K562 (cell line): ENCODE data around the gene TAF8. TPM values are rescaled to one million over a fixed set of nuclear protein-coding genes. Genes with fewer than 3 reads are reported as not detected.

ENCODE experiments used
- ATAC-seq: fragments of 200-7000 bp; cut with Tn5 transposase; 3 replicates; pipeline ENCODE4 v1.9.1; 2020; ENCODE audit warnings: moderate library complexity
- BruUV-seq: library from RNA; stranded (reverse); fragments of 400-500 nt; replicated peaks from 2 replicates; lab custom pipeline; 2021; lab: Mats Ljungman, UMichigan
- CTCF ChIA-PET: fragments of 300-600 bp; formaldehyde crosslinking; extraction: SDS; loops from one replicate; lab custom pipeline; 2021; ENCODE audit warnings: low intra/inter-chr PET ratio; lab: Yijun Ruan, JAX
- POLR2A ChIA-PET: fragments of 300-600, 350-650 bp; sonication (Branson Sonifier 250); formaldehyde crosslinking; extraction: SDS; loops from one replicate; lab custom pipeline; 2021; ENCODE audit warnings: antibody characterized with exemption, inconsistent platforms; lab: Yijun Ruan, JAX
- DNase-seq, 4 experiments: peaks; one replicate each; pipeline versions ENCODE4 v3.0.0 to v3.0.0-alpha.2; 2011 to 2018; ENCODE audit warnings: low spot score in 3 of 4, mixed read lengths in 3 of 4; ENCODE audit errors: extremely low read depth in 1 of 4
- FAIRE-seq: peaks from 2 replicates; lab custom pipeline; 2011; peaks lifted over from hg19 to GRCh38; lab: Jason Lieb, UNC
- H2AFZ ChIP-seq: 2 replicates; pipeline ENCODE4 v1.6.0; 2011; ENCODE audit warnings: low read depth, low read length, control low read depth, inconsistent platforms
- H3K27ac ChIP-seq: fragments of 200-600 bp; 3 replicates; pipeline ENCODE4 v1.8.0; 2011; ENCODE audit warnings: low read depth, mild to moderate bottlenecking, control low read depth, inconsistent platforms, low read length, moderate library complexity, mixed read lengths; ENCODE audit errors: extremely low read depth
- H3K27me3 ChIP-seq, 2 experiments: fragments of 300-600 bp in 1 of 2; 2 replicates in 1 of 2; 3 replicates in 1 of 2; pipeline versions ENCODE4 v1.6.0 to v1.8.0; 2011; ENCODE audit warnings: inconsistent platforms in 2 of 2, low read length in 2 of 2, mild to moderate bottlenecking in 1 of 2, mixed read lengths in 1 of 2, moderate library complexity in 1 of 2; ENCODE audit not compliant: control insufficient read depth in 2 of 2, insufficient read depth in 2 of 2
- H3K36me3 ChIP-seq: fragments of 300-600 bp; 3 replicates; pipeline ENCODE4 v1.8.0; 2011; ENCODE audit warnings: mild to moderate bottlenecking, low read length, inconsistent platforms; ENCODE audit not compliant: control insufficient read depth, insufficient read depth
- H3K4me1 ChIP-seq, 2 experiments: fragments of 200-600 bp in 1 of 2; replicated peaks in 1 of 2; 2 replicates in 1 of 2; 3 replicates in 1 of 2; pipeline versions ENCODE4 v1.5.1 to v1.8.0; 2011; ENCODE audit warnings: inconsistent platforms in 2 of 2, low read length in 2 of 2, mild to moderate bottlenecking in 1 of 2, mixed read lengths in 1 of 2, moderate library complexity in 1 of 2; ENCODE audit not compliant: control insufficient read depth in 2 of 2, insufficient read depth in 2 of 2
- H3K4me2 ChIP-seq: 2 replicates; pipeline ENCODE4 v1.6.1; 2011; ENCODE audit warnings: low read length, control low read depth, inconsistent platforms, mixed read lengths; ENCODE audit not compliant: insufficient read depth
- H3K4me3 ChIP-seq: fragments of 200-600 bp; sonication (generic), shearing (Covaris generic); 2 replicates; pipeline ENCODE4 v1.5.1; 2016; ENCODE audit warnings: control low read depth, inconsistent platforms
- H3K79me2 ChIP-seq: fragments of 200-600 bp; 3 replicates; pipeline ENCODE4 v1.8.0; 2011; ENCODE audit warnings: low read length, inconsistent platforms; ENCODE audit not compliant: control insufficient read depth, insufficient read depth
- H3K9ac ChIP-seq, 2 experiments: 2 replicates each; pipeline versions ENCODE4 v1.6.0 to v1.6.1; 2011; ENCODE audit warnings: low read depth in 2 of 2, low read length in 2 of 2, control low read depth in 1 of 2, inconsistent platforms in 1 of 2, mild to moderate bottlenecking in 1 of 2, mixed read lengths in 1 of 2; ENCODE audit not compliant: insufficient read depth in 1 of 2
- H3K9me1 ChIP-seq: one replicate; pipeline ENCODE4 v1.6.0; 2011; ENCODE audit warnings: inconsistent platforms, mild to moderate bottlenecking, low read length, moderate library complexity; ENCODE audit not compliant: control insufficient read depth, insufficient read depth
- H3K9me3 ChIP-seq: replicated peaks from 2 replicates; pipeline ENCODE4 v1.5.1; 2011; ENCODE audit warnings: low read depth, low read length, inconsistent platforms; ENCODE audit not compliant: control insufficient read depth, insufficient read depth
- H4K20me1 ChIP-seq: replicated peaks from 2 replicates; pipeline ENCODE4 v1.6.1; 2011; ENCODE audit warnings: low read length, inconsistent platforms, mixed read lengths; ENCODE audit not compliant: control insufficient read depth, insufficient read depth
- HNRNPL ChIP-seq: fragments of 200-400 bp; formaldehyde crosslinking; IDR thresholded peaks from 2 replicates; pipeline ENCODE4 v1.6.1; 2017; ENCODE audit warnings: low read depth, mild to moderate bottlenecking, low read length
- NEUROD1 ChIP-seq: fragments of 150-350 bp; IDR thresholded peaks from 2 replicates; pipeline ENCODE4 v1.6.1; 2014; ENCODE audit warnings: borderline replicate concordance, low read length, low read depth; ENCODE audit not compliant: partially characterized antibody
- RBM17 ChIP-seq: fragments of 200-400 bp; formaldehyde crosslinking; IDR thresholded peaks from 2 replicates; pipeline ENCODE4 v1.6.1; 2017; ENCODE audit warnings: low read depth, mild to moderate bottlenecking, low read length, borderline replicate concordance
- TRIM24 ChIP-seq, 2 experiments: fragments of 450-650 bp; IDR thresholded peaks; 2 replicates each; pipeline ENCODE4 v1.6.1; 2016
- XRCC4 ChIP-seq: IDR thresholded peaks from one replicate; pipeline ENCODE4 v1.6.1; 2011; ENCODE audit not compliant: insufficient read depth, insufficient read length; ENCODE audit errors: extremely low read depth
- WGBS: fragments of 100-300 bp; shearing (Covaris generic); methylation state at CpG from one replicate; pipeline ENCODE4 v1.1.6; 2016; ENCODE audit warnings: low coverage, mixed read lengths; ENCODE audit not compliant: insufficient coverage; ENCODE audit errors: missing lambda C conversion rate; 5-methylcytosine and 5-hydroxymethylcytosine counted together
- in situ Hi-C: fragments of 300-500 bp; cut with MboI; formaldehyde crosslinking; loops from 4 replicates; pipeline ENCODE4 v1.15.0; 2018; ENCODE audit warnings: inconsistent platforms, mixed read lengths
- intact Hi-C: fragments of 100-400 bp; cut with micrococcal nuclease; formaldehyde crosslinking; loops from 2 replicates; pipeline ENCODE4 v1.14.2; 2022
- polyA plus RNA-seq, 8 experiments: library from polyadenylated mRNA; depleted of rRNA in 4 of 8; stranded (reverse) in 5 of 8; unstranded in 3 of 8; fragments of >200 nt; fragmentation: Nextera tagmentation in 2 of 8; fragmentation: Illumina TruSeq in 1 of 8; extraction: Ambion mirVana in 2 of 8; extraction: Trizol in 1 of 8; gene quantifications; 2 replicates each; pipeline versions ENCODE4 v1.2.1 to v1.2.3, GENCODE V29; 2011 to 2014; ENCODE audit warnings: inconsistent platforms in 1 of 8, missing spikeins in 1 of 8
- total RNA-seq, 7 experiments: library from RNA; depleted of rRNA in 6 of 7; stranded (reverse); fragments of >200 nt in 6 of 7; fragmentation: Illumina TruSeq in 2 of 7; extraction: Trizol in 2 of 7; gene quantifications; 2 replicates each; pipeline versions ENCODE4 v1.2.1 to v1.2.3, GENCODE V29; 2011 to 2021; ENCODE audit warnings: low replicate concordance in 1 of 7
- TF ChIP-seq, protein P1 (sequence below): fragments of 250-450 bp; sonication (Bioruptor Pico); IDR thresholded peaks from 2 replicates; pipeline ENCODE4 v1.5.0; 2021; ENCODE audit warnings: mild to moderate bottlenecking, borderline replicate concordance
- TF ChIP-seq, protein P2 (sequence below), 2 experiments: IDR thresholded peaks in 1 of 2; conservative IDR thresholded peaks in 1 of 2; 2 replicates each; pipeline ENCODE4 v1.6.1; 2016; ENCODE audit warnings: low read depth in 2 of 2, mild to moderate bottlenecking in 1 of 2, missing compliant biosample characterization in 1 of 2, missing genetic modification characterization in 1 of 2, moderate library complexity in 1 of 2
- TF ChIP-seq, protein P3 (sequence below): fragments of 250-450 bp; sonication (Bioruptor Pico); IDR thresholded peaks from 2 replicates; pipeline ENCODE4 v1.4.0; 2020
- TF ChIP-seq, protein P4 (sequence below): fragments of 450-650 bp; IDR thresholded peaks from 2 replicates; pipeline ENCODE4 v1.6.1; 2017; ENCODE audit warnings: antibody characterized with exemption
- TF ChIP-seq, protein P5 (sequence below): sonication (generic); formaldehyde crosslinking; IDR thresholded peaks from 2 replicates; pipeline ENCODE4 v1.8.0; 2022; ENCODE audit warnings: missing genetic modification reagents, mild to moderate bottlenecking, borderline replicate concordance

Gene TAF8
- total and polyA plus RNA-seq, 9 of the 15 experiments (the other 6 are each of a cell fraction or from before 2014, with no cell fraction given) = 29.4 to 84.0 (median 52.6) TPM

DNA sequence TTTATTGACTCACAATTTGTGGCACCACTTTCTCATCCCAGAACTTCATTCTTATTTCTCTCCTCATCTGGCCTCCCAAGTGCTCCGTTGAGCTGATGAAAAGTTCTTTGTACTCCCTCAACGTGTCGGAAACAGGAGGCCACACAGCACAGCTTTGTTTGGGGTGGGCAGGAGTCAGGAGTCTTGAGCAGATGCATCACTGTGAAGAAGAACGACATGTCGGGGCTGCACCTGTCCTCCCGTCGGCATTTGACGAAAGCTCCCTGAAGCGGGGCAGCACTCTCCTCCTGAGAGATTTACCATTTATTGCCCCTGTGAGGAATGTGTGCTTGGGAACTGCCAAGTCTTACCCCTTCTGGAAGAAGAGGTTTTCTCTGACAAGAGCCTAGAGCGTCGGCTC lies 28.1 kb downstream of the TAF8 start:
- Histone ChIP-seq H4K20me1 (no peaks in the 10 kb centered on the region), H3K27ac (no peak overlapping the region), H3K4me3 (no peak overlapping the region), H3K79me2 (no peaks in the 10 kb centered on the region), H2AFZ (no peak overlapping the region), H3K36me3 (peaks cover 56% of the 10 kb centered on the region), H3K9me1 (no peaks in the 10 kb centered on the region), H3K9me3 (no peaks in the 10 kb centered on the region), H3K9ac (no peak overlapping the region), H3K4me1 (no peaks in the 10 kb centered on the region), H3K27me3 (no peaks in the 10 kb centered on the region), H3K4me2 (no peak overlapping the region)
- FAIRE-seq (no peak), ATAC-seq (no peak), DNase-seq (no peak)
- intact Hi-C loops = no loop called here
- BruUV-seq = no TSS peak
- POLR2A ChIA-PET = interaction anchor here (1.5 to 1.6 kb wide), 2 partner anchors 11 to 14 kb away, joined by 3 to 5 read pairs; no protein-coding TSS in a partner anchor
- CTCF ChIA-PET = interaction anchor here (5.3 kb wide), 1 partner anchor 88 kb away, joined by 77 read pairs; no protein-coding TSS in a partner anchor
- in situ Hi-C loops = loop anchor here (5.0 kb wide), 2 partner anchors 84 to 139 kb away; partner anchors contain the start of gene MRPS10
- 92% methylated on average over 9 of the region's 11 CpGs for WGBS
- TF ChIP-seq TRIM24 (IDR thresholded peaks at IDR 0.05) (no peak), XRCC4 (no peak), RBM17 (no peak), NEUROD1 (no peak), HNRNPL (no peak)
- TF ChIP-seq, protein P1, sequence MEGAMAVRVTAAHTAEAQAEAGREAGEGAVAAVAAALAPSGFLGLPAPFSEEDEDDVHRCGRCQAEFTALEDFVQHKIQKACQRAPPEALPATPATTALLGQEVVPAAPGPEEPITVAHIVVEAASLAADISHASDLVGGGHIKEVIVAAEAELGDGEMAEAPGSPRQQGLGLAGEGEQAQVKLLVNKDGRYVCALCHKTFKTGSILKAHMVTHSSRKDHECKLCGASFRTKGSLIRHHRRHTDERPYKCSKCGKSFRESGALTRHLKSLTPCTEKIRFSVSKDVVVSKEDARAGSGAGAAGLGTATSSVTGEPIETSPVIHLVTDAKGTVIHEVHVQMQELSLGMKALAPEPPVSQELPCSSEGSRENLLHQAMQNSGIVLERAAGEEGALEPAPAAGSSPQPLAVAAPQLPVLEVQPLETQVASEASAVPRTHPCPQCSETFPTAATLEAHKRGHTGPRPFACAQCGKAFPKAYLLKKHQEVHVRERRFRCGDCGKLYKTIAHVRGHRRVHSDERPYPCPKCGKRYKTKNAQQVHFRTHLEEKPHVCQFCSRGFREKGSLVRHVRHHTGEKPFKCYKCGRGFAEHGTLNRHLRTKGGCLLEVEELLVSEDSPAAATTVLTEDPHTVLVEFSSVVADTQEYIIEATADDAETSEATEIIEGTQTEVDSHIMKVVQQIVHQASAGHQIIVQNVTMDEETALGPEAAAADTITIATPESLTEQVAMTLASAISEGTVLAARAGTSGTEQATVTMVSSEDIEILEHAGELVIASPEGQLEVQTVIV (CRISPR knock-in tag) = no peak
- TF ChIP-seq, protein P2, sequence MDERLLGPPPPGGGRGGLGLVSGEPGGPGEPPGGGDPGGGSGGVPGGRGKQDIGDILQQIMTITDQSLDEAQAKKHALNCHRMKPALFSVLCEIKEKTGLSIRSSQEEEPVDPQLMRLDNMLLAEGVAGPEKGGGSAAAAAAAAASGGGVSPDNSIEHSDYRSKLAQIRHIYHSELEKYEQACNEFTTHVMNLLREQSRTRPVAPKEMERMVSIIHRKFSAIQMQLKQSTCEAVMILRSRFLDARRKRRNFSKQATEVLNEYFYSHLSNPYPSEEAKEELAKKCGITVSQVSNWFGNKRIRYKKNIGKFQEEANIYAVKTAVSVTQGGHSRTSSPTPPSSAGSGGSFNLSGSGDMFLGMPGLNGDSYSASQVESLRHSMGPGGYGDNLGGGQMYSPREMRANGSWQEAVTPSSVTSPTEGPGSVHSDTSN (CRISPR knock-in tag; IDR thresholded peaks at IDR 0.05; ENCODE audit: low read depth) = no peak
- TF ChIP-seq, protein P2 (tag; conservative IDR thresholded peaks at IDR 0.05; ENCODE audit: low read depth) = no peak
- TF ChIP-seq, protein P3, sequence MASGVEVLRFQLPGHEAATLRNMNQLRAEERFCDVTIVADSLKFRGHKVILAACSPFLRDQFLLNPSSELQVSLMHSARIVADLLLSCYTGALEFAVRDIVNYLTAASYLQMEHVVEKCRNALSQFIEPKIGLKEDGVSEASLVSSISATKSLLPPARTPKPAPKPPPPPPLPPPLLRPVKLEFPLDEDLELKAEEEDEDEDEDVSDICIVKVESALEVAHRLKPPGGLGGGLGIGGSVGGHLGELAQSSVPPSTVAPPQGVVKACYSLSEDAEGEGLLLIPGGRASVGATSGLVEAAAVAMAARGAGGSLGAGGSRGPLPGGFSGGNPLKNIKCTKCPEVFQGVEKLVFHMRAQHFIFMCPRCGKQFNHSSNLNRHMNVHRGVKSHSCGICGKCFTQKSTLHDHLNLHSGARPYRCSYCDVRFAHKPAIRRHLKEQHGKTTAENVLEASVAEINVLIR (CRISPR knock-in tag) = no peak
- TF ChIP-seq, protein P4, sequence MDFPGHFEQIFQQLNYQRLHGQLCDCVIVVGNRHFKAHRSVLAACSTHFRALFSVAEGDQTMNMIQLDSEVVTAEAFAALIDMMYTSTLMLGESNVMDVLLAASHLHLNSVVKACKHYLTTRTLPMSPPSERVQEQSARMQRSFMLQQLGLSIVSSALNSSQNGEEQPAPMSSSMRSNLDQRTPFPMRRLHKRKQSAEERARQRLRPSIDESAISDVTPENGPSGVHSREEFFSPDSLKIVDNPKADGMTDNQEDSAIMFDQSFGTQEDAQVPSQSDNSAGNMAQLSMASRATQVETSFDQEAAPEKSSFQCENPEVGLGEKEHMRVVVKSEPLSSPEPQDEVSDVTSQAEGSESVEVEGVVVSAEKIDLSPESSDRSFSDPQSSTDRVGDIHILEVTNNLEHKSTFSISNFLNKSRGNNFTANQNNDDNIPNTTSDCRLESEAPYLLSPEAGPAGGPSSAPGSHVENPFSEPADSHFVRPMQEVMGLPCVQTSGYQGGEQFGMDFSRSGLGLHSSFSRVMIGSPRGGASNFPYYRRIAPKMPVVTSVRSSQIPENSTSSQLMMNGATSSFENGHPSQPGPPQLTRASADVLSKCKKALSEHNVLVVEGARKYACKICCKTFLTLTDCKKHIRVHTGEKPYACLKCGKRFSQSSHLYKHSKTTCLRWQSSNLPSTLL = no peak
- TF ChIP-seq, protein P5, sequence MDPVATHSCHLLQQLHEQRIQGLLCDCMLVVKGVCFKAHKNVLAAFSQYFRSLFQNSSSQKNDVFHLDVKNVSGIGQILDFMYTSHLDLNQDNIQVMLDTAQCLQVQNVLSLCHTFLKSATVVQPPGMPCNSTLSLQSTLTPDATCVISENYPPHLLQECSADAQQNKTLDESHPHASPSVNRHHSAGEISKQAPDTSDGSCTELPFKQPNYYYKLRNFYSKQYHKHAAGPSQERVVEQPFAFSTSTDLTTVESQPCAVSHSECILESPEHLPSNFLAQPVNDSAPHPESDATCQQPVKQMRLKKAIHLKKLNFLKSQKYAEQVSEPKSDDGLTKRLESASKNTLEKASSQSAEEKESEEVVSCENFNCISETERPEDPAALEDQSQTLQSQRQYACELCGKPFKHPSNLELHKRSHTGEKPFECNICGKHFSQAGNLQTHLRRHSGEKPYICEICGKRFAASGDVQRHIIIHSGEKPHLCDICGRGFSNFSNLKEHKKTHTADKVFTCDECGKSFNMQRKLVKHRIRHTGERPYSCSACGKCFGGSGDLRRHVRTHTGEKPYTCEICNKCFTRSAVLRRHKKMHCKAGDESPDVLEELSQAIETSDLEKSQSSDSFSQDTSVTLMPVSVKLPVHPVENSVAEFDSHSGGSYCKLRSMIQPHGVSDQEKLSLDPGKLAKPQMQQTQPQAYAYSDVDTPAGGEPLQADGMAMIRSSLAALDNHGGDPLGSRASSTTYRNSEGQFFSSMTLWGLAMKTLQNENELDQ (CRISPR knock-in tag) = no peak
